HL-60 (cell line): ENCODE data around the gene DHRS12.

Experiments
- GABPA ChIP-seq: IDR thresholded peaks from 2 replicates; pipeline ENCODE4 v1.6.1; 2012; ENCODE audit warnings: low read depth
- TF ChIP-seq, protein P1 (sequence below): IDR thresholded peaks from one replicate; pipeline ENCODE4 v1.5.1; 2011; ENCODE audit warnings: low read length, control low read depth, inconsistent platforms; ENCODE audit not compliant: insufficient read depth
- TF ChIP-seq, protein P2 (sequence below): IDR thresholded peaks from 2 replicates; pipeline ENCODE4 v1.6.1; 2012; ENCODE audit warnings: low read depth; ENCODE audit not compliant: insufficient replicate concordance

DNA sequence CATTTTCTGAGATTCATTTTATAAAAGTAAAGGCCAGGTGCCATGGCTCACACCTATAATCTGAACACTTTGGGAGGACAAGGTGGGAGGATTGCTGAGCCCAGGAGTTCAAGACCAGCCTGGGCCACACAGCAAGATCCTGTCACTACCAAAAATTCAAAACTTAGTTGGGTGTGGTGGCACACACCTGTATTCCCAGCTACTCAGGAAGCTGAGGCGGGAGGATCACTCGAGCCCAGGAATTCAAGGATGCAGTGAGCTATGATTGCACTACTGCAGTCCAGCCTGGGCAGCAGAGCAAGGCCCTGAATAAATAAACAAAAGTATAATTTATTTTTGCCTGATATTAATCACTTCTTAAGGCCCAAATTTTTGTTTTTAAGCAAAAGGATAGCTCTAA lies 40.5 kb downstream of the DHRS12 start:
- TF ChIP-seq, protein P1, sequence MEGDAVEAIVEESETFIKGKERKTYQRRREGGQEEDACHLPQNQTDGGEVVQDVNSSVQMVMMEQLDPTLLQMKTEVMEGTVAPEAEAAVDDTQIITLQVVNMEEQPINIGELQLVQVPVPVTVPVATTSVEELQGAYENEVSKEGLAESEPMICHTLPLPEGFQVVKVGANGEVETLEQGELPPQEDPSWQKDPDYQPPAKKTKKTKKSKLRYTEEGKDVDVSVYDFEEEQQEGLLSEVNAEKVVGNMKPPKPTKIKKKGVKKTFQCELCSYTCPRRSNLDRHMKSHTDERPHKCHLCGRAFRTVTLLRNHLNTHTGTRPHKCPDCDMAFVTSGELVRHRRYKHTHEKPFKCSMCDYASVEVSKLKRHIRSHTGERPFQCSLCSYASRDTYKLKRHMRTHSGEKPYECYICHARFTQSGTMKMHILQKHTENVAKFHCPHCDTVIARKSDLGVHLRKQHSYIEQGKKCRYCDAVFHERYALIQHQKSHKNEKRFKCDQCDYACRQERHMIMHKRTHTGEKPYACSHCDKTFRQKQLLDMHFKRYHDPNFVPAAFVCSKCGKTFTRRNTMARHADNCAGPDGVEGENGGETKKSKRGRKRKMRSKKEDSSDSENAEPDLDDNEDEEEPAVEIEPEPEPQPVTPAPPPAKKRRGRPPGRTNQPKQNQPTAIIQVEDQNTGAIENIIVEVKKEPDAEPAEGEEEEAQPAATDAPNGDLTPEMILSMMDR = no peak
- TF ChIP-seq, protein P2, sequence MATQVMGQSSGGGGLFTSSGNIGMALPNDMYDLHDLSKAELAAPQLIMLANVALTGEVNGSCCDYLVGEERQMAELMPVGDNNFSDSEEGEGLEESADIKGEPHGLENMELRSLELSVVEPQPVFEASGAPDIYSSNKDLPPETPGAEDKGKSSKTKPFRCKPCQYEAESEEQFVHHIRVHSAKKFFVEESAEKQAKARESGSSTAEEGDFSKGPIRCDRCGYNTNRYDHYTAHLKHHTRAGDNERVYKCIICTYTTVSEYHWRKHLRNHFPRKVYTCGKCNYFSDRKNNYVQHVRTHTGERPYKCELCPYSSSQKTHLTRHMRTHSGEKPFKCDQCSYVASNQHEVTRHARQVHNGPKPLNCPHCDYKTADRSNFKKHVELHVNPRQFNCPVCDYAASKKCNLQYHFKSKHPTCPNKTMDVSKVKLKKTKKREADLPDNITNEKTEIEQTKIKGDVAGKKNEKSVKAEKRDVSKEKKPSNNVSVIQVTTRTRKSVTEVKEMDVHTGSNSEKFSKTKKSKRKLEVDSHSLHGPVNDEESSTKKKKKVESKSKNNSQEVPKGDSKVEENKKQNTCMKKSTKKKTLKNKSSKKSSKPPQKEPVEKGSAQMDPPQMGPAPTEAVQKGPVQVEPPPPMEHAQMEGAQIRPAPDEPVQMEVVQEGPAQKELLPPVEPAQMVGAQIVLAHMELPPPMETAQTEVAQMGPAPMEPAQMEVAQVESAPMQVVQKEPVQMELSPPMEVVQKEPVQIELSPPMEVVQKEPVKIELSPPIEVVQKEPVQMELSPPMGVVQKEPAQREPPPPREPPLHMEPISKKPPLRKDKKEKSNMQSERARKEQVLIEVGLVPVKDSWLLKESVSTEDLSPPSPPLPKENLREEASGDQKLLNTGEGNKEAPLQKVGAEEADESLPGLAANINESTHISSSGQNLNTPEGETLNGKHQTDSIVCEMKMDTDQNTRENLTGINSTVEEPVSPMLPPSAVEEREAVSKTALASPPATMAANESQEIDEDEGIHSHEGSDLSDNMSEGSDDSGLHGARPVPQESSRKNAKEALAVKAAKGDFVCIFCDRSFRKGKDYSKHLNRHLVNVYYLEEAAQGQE = no peak
- no peak for TF ChIP-seq GABPA
